Astrocyte of the cerebellum (primary cell): ENCODE results near the gene ADAMTS17.

Experiments used
- DNase-seq: peaks from one replicate; pipeline ENCODE4 v3.0.0-alpha.2; 2011; ENCODE audit warnings: low read depth
- H3K4me3 ChIP-seq: 2 replicates; pipeline ENCODE4 v1.5.1; 2011; ENCODE audit warnings: mild to moderate bottlenecking, low read depth, low read length, moderate library complexity
- CTCF ChIP-seq: IDR thresholded peaks from 2 replicates; pipeline ENCODE4 v1.5.1; 2012; ENCODE audit warnings: low read length, low read depth, moderate library complexity, mild to moderate bottlenecking; ENCODE audit errors: missing control alignments
- in situ Hi-C: cut with HindIII; loops from 2 replicates; pipeline ENCODE4 v1.10.0; 2017; ENCODE audit warnings: low sequenced_read_pairs

The ADAMTS17 gene

GRCh38 chr15:100230784-100231183 lies 111.0 kb downstream of the ADAMTS17 start:
- no peak for TF ChIP-seq CTCF
- DNase-seq, result no peak
- in situ Hi-C loops, result no loop called here

GRCh38 chr15:100229181-100230163 lies 112.3 kb downstream of the ADAMTS17 start:
- no peak for DNase-seq
- TF ChIP-seq CTCF, result no peak
- H3K4me3 ChIP-seq, result no peak overlapping the region
- in situ Hi-C loops, result no loop called here

More at GRCh38 chr15:100230784-100231183, 111.0 kb downstream of the ADAMTS17 start:
- H3K4me3 ChIP-seq, result no peak overlapping the region

GRCh38 chr15:100227781-100228180 lies 114.0 kb downstream of the ADAMTS17 start:
- in situ Hi-C loops, result no loop called here
- DNase-seq, result no peak
- TF ChIP-seq CTCF, result no peak
- no peak overlapping the region for H3K4me3 ChIP-seq

- TF ChIP-seq CTCF, result no peak
- no peak overlapping the region for H3K4me3 ChIP-seq
- DNase-seq, result no peak
- in situ Hi-C loops, result no loop called here
These were observed 115.7 kb downstream of the ADAMTS17 start for GRCh38 chr15:100226107-100226506.

- in situ Hi-C loops, result no loop called here
- H3K4me3 ChIP-seq, result no peak overlapping the region
- peak; percentile 22 for DNase-seq
- TF ChIP-seq CTCF, result no peak
These were observed 117.3 kb downstream of the ADAMTS17 start for GRCh38 chr15:100224206-100225185.

- in situ Hi-C loops, result no loop called here
- H3K4me3 ChIP-seq, result no peak overlapping the region
- DNase-seq, result no peak
- TF ChIP-seq CTCF, result no peak
These were observed 119.4 kb downstream of the ADAMTS17 start for GRCh38 chr15:100222349-100222715.
